Measurements from ENCODE around the gene CDK5. TPM values are rescaled to one million over a fixed set of nuclear protein-coding genes. Genes with fewer than 3 reads are reported as not detected.
A peak's percentile ranks its signal among the peaks of the same experiment; 100 is the strongest.

CDK5 gene
- total RNA-seq (2022) (11.8 and 12.2 TPM in 2 replicates), Bru-seq, nascent RNA (percentile 34 among the genes with signal in this experiment), BruChase-seq, experiment 1, labeled RNA remaining after a 6-hour chase (percentile 50 among the genes with signal in this experiment), BruChase-seq, experiment 2, labeled RNA remaining after a 2-hour chase (percentile 43 among the genes with signal in this experiment)
- long read RNA-seq, transcript CDK5-204 (12 exons, 1,758 nt): major isoform, 17 of 23 reads
- long read RNA-seq, partial matches to known transcripts: 2 of 23 reads
- long read RNA-seq, other reads (novel, unspliced or antisense): 4 of 23 reads

GRCh38 chr7:151057506-151057988 lies at the start of gene CDK5:
Gene CDK5 (minus strand): TSS chr7:151057897. CDS start chr7:151057848, 49 bp downstream.
- no TSS peak for BruUV-seq (replicated peaks)
- peak within 1 kb of the TSS; percentile 87 for H3K27ac Mint-ChIP-seq (ENCODE audit: low read depth, unreplicated experiment)
- intact Hi-C loops (cut with micrococcal nuclease): no loop called here
- ChIA-PET CTCF (interaction anchor here (0.6 to 3.3 kb wide), 4 partner anchors 9 to 1919 kb away, joined by 3 to 21 read pairs (median 4); no protein-coding TSS in a partner anchor), POLR2A (interaction anchor here (0.9 to 8.4 kb wide), 5 partner anchors 11 to 58 kb away, joined by 3 to 151 read pairs (median 6); partner anchors contain the start of genes ABCB8, AGAP3, FASTK and TMUB1)
- no peaks in the 10 kb centered on the region for H3K9me3 Mint-ChIP-seq (ENCODE audit: unreplicated experiment)
- H3K36me3 Mint-ChIP-seq (ENCODE audit: insufficient read depth, unreplicated experiment): peaks cover 6% of the 10 kb centered on the region
- H3K27me3 Mint-ChIP-seq (ENCODE audit: insufficient read depth, unreplicated experiment): no peaks in the 10 kb centered on the region
- no peak for DNase-seq (ENCODE audit: unreplicated experiment)
- H3K4me1 Mint-ChIP-seq (ENCODE audit: insufficient read depth, unreplicated experiment): peaks cover 33% of the 10 kb centered on the region
- no peak for TF ChIP-seq CTCF (IDR thresholded peaks at IDR 0.05; ENCODE audit: unreplicated experiment)
- H3K4me3 Mint-ChIP-seq (ENCODE audit: unreplicated experiment): peak within 1 kb of the TSS; percentile 97

DNA sequence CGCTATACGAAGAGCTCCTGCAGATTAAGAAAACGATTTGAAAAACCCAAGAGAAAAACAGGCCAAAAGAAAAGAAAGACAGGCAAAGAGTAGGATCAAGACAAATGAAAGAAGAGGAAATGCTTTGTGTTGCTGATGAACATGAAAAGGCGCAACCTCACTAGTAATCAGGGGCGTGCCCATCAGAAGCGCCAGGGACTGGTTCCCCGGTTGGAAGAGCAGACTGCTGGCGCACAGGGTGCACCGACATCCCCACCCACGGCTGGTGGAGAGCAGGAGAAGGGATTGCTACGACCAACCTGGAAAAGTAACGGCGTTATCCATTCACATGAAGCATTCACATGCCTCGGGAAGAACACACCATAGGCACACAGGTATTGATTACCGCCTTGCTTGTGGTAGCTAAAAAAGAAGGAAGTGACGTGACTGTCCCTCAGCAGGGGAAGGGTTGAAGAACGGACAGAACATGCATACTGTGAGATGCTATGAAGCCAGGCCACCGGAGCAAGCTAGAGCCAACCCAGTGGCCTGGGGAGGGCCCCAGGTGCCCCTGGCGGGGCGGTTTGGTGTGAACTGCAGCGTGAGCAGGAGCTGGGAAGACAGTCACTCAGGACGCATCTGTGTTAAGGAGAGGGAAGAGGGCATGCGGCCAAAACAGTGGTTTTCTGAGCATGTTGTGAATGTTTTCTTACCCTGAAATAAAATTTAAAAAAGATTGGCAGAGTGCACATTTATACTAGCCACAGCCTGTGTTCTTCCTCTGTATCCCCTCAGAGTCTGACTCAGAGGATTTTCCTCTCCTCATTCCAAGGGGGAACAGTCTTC lies 46.9 kb upstream of the CDK5 start:
- no TSS peak for BruUV-seq (replicated peaks)
- intact Hi-C loops (cut with micrococcal nuclease): no loop called here
- DNase-seq (ENCODE audit: unreplicated experiment): no peak
- ChIA-PET CTCF (interaction anchor here (1.0 to 15.6 kb wide), 3 partner anchors 7 to 67 kb away, joined by 3 to 315 read pairs (median 45); partner anchors contain the start of genes AGAP3 and TMUB1), POLR2A (interaction anchor here (1.3 kb wide), 2 partner anchors 9 to 13 kb away, joined by 3 to 5 read pairs; no protein-coding TSS in a partner anchor)
- peaks cover 11% of the 10 kb centered on the region for H3K36me3 Mint-ChIP-seq (ENCODE audit: insufficient read depth, unreplicated experiment)
- TF ChIP-seq CTCF (IDR thresholded peaks at IDR 0.05; ENCODE audit: unreplicated experiment): no peak
- peak overlapping the region; percentile 18 for H3K27ac Mint-ChIP-seq (ENCODE audit: low read depth, unreplicated experiment)
- no peaks in the 10 kb centered on the region for H3K27me3 Mint-ChIP-seq (ENCODE audit: insufficient read depth, unreplicated experiment)
- no peak overlapping the region for H3K4me3 Mint-ChIP-seq (ENCODE audit: unreplicated experiment)
- H3K4me1 Mint-ChIP-seq (ENCODE audit: insufficient read depth, unreplicated experiment): peaks cover 10% of the 10 kb centered on the region
- no peaks in the 10 kb centered on the region for H3K9me3 Mint-ChIP-seq (ENCODE audit: unreplicated experiment)

GRCh38 chr7:151103973-151104372 lies 46.3 kb upstream of the CDK5 start:
- Mint-ChIP-seq H3K36me3 (ENCODE audit: insufficient read depth, unreplicated experiment) (peaks cover 9% of the 10 kb centered on the region), H3K4me3 (ENCODE audit: unreplicated experiment) (no peak overlapping the region), H3K9me3 (ENCODE audit: unreplicated experiment) (no peaks in the 10 kb centered on the region), H3K4me1 (ENCODE audit: insufficient read depth, unreplicated experiment) (peaks cover 5% of the 10 kb centered on the region), H3K27ac (ENCODE audit: low read depth, unreplicated experiment) (peak overlapping the region; percentile 18), H3K27me3 (ENCODE audit: insufficient read depth, unreplicated experiment) (no peaks in the 10 kb centered on the region)
- no peak for TF ChIP-seq CTCF (IDR thresholded peaks at IDR 0.05; ENCODE audit: unreplicated experiment)
- ChIA-PET CTCF (interaction anchor here (0.8 to 15.6 kb wide), 4 partner anchors 8 to 206 kb away, joined by 3 to 315 read pairs (median 24); partner anchors contain the start of genes AGAP3 and TMUB1), POLR2A (interaction anchor here (1.3 kb wide), 2 partner anchors 10 to 13 kb away, joined by 3 to 5 read pairs; no protein-coding TSS in a partner anchor)
- BruUV-seq (replicated peaks): no TSS peak
- DNase-seq (ENCODE audit: unreplicated experiment): no peak
- intact Hi-C loops (cut with micrococcal nuclease): no loop called here

Measured in MCF 10A (cell line).